CD14-positive monocyte (primary cell): ENCODE measurements around the gene SCN1B. TPM values are rescaled to one million over a fixed set of nuclear protein-coding genes. Genes with fewer than 3 reads are reported as not detected.

ENCODE experiments used
- DNase-seq, 3 donors: peaks; one replicate each; pipeline ENCODE4 v3.0.0-alpha.2; 2011 to 2022
- H2AFZ ChIP-seq: 2 replicates; pipeline ENCODE4 v1.6.0; 2012; ENCODE audit warnings: mild to moderate bottlenecking, low read depth, low read length, inconsistent platforms; ENCODE audit not compliant: insufficient read depth, poor library complexity, severe bottlenecking
- H3K27ac ChIP-seq, 2 donors: 1 replicate in 1 of 2; 2 replicates in 1 of 2; pipeline ENCODE4 v1.5.1; 2012 to 2013; ENCODE audit warnings: low read length in 2 of 2, control low read depth in 1 of 2, inconsistent platforms in 1 of 2, low read depth in 1 of 2, mild to moderate bottlenecking in 1 of 2
- H3K27me3 ChIP-seq, 2 donors: one replicate each; pipeline versions ENCODE4 v1.6.0 to v1.6.1; 2011 to 2013; ENCODE audit warnings: low read length in 2 of 2; ENCODE audit not compliant: control insufficient read depth in 2 of 2, insufficient read depth in 2 of 2
- H3K36me3 ChIP-seq, 2 donors: replicated peaks in 1 of 2; 1 replicate in 1 of 2; 2 replicates in 1 of 2; pipeline versions ENCODE4 v1.5.1 to v1.6.1; 2012 to 2013; ENCODE audit warnings: low read length in 2 of 2, control low read depth in 1 of 2, inconsistent platforms in 1 of 2, mild to moderate bottlenecking in 1 of 2; ENCODE audit not compliant: insufficient read depth in 2 of 2, control insufficient read depth in 1 of 2
- H3K4me1 ChIP-seq, 2 donors: 1 replicate in 1 of 2; 2 replicates in 1 of 2; pipeline versions ENCODE4 v1.5.1 to v1.6.1; 2012 to 2013; ENCODE audit warnings: low read length in 2 of 2, control low read depth in 1 of 2, inconsistent platforms in 1 of 2, mild to moderate bottlenecking in 1 of 2, moderate library complexity in 1 of 2; ENCODE audit not compliant: insufficient read depth in 2 of 2, control insufficient read depth in 1 of 2
- H3K4me2 ChIP-seq: replicated peaks from 2 replicates; pipeline ENCODE3; 2012; ENCODE audit warnings: low read length, moderate library complexity, mild to moderate bottlenecking; ENCODE audit not compliant: poor library complexity, severe bottlenecking; ENCODE audit errors: extremely low read depth
- H3K4me3 ChIP-seq, 3 experiments: fragments of 200-600 bp in 1 of 3; sonication (generic) in 1 of 3; replicated peaks in 1 of 3; 1 replicate in 2 of 3; 2 replicates in 1 of 3; pipeline ENCODE4 v1.5.1; 2011 to 2013; ENCODE audit warnings: low read length in 3 of 3, mild to moderate bottlenecking in 3 of 3, control low read depth in 2 of 3, low read depth in 2 of 3, inconsistent platforms in 1 of 3, moderate library complexity in 1 of 3
- H3K79me2 ChIP-seq: 2 replicates; pipeline ENCODE4 v1.6.0; 2012; ENCODE audit warnings: mild to moderate bottlenecking, control low read depth, inconsistent platforms, low read length, moderate library complexity; ENCODE audit not compliant: insufficient read depth
- H3K9ac ChIP-seq: 2 replicates; pipeline ENCODE4 v1.6.0; 2017; ENCODE audit warnings: low read length, mild to moderate bottlenecking; ENCODE audit not compliant: insufficient read depth, poor library complexity, severe bottlenecking
- H3K9me3 ChIP-seq, 2 donors: replicated peaks in 1 of 2; 1 replicate in 1 of 2; 2 replicates in 1 of 2; pipeline versions ENCODE4 v1.5.1 to v1.6.1; 2012 to 2013; ENCODE audit warnings: low read length in 2 of 2, control low read depth in 1 of 2; ENCODE audit not compliant: control insufficient read depth in 1 of 2, insufficient read depth in 1 of 2
- H4K20me1 ChIP-seq: 2 replicates; pipeline ENCODE4 v1.6.0; 2012; ENCODE audit warnings: mild to moderate bottlenecking, low read length, control low read depth, moderate library complexity; ENCODE audit not compliant: insufficient read depth
- H3K27ac Mint-ChIP-seq, 7 donors: one replicate each; pipeline ENCODE4 v1.8.0; 2020; ENCODE audit warnings: mild to moderate bottlenecking in 7 of 7, mixed read lengths in 7 of 7, moderate library complexity in 6 of 7, inconsistent platforms in 2 of 7
- H3K27me3 Mint-ChIP-seq, 3 donors: one replicate each; pipeline ENCODE4 v1.8.0; 2021 to 2022; ENCODE audit warnings: low read depth in 3 of 3, mild to moderate bottlenecking in 3 of 3, mixed read lengths in 3 of 3, moderate library complexity in 3 of 3, inconsistent platforms in 1 of 3
- H3K36me3 Mint-ChIP-seq, 2 donors: one replicate each; pipeline ENCODE4 v1.8.0; 2020; ENCODE audit warnings: mixed read lengths in 2 of 2, inconsistent platforms in 1 of 2, mild to moderate bottlenecking in 1 of 2
- H3K4me1 Mint-ChIP-seq: one replicate; pipeline ENCODE4 v1.8.0; 2020; ENCODE audit warnings: mild to moderate bottlenecking, mixed read lengths
- H3K4me3 Mint-ChIP-seq, 2 donors: one replicate each; pipeline ENCODE4 v1.8.0; 2020; ENCODE audit warnings: mild to moderate bottlenecking in 2 of 2, mixed read lengths in 2 of 2, moderate library complexity in 1 of 2
- H3K9me3 Mint-ChIP-seq, 7 donors: one replicate each; pipeline ENCODE4 v1.8.0; 2020 to 2022; ENCODE audit warnings: mixed read lengths in 7 of 7, mild to moderate bottlenecking in 6 of 7, moderate library complexity in 6 of 7, inconsistent platforms in 2 of 7
- WGBS: methylation state at CpG from one replicate; pipeline ENCODE4 v1.1.5; 2013; ENCODE audit warnings: missing lambda C conversion rate; ENCODE audit not compliant: insufficient coverage; 5-methylcytosine and 5-hydroxymethylcytosine counted together
- intact Hi-C, 2 donors: fragments of 100-400 bp; cut with micrococcal nuclease; formaldehyde crosslinking; loops; one replicate each; pipeline versions ENCODE4 v1.15.0 to v1.15.1; 2023
- polyA plus RNA-seq, 3 donors: library from polyadenylated mRNA; depleted of rRNA in 1 of 3; unstranded in 2 of 3; stranded (reverse) in 1 of 3; fragments of 300-500 nt in 2 of 3; fragments of >200 nt in 1 of 3; fragmentation: Illumina TruSeq in 2 of 3; gene quantifications; 1 replicate in 2 of 3; 2 replicates in 1 of 3; pipeline ENCODE4 v1.2.3, GENCODE V29; 2012 to 2021
- TF ChIP-seq, protein P1 (sequence below): fragments of 200-600 bp; IDR thresholded peaks from one replicate; pipeline ENCODE4 v1.8.0; 2022; ENCODE audit warnings: antibody characterized with exemption, mild to moderate bottlenecking

Gene SCN1B
- polyA plus RNA-seq, 3 donors = 0.08 to 0.68 TPM; not detected in 1

DNA sequence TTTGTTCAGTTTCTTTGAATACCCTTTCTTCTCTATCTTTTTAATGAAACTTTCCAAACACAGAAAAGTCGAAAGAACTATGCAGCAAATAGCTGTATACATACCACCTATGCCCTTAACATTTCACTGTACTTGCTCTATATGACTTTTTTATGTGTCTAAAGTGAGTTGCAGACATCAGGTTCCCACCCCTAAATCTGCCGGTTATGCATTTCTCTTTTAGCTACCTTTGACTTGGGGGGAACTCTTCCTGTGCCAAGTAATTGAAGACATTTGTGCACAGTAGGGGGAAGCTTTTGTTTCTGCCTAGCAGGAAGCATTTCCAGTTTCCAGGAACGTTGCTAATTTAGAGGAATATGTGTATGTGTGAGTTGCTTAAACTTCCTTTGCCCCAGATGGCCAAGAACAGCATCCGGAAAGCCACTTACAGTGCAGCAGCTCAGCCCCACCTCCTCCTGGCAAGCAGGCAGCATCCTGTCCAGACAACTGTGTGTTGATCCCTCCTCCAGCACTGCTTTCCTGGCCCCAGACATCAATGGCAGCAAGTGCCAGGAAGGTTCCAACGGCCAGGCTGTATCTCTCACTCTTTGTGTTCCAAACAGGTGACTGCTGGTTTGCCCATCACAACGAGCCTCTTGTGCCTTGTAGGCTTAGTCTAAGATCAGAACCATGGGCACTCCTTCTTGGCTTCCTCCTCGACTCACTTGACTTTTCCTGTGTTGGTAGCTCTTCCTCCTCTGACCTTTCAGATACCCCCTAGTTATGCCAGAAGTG, 44.8 kb upstream of the SCN1B start:
- no peak overlapping the region for H3K4me3 Mint-ChIP-seq
- Histone ChIP-seq H3K9me3 (peaks cover 4% of the 10 kb centered on the region in 2 donors), H3K4me3 (no peak overlapping the region), H3K4me2 (no peak overlapping the region), H3K9ac (no peak overlapping the region), H2AFZ (peak overlapping the region; percentile 33), H3K36me3 (no peaks in the 10 kb centered on the region), H3K4me1 (peaks cover 15 to 31% of the 10 kb centered on the region in 2 donors), H3K27ac (no peak overlapping the region), H3K27me3 (no peaks in the 10 kb centered on the region), H3K79me2 (no peaks in the 10 kb centered on the region), H4K20me1 (no peaks in the 10 kb centered on the region)
- peaks cover 3 to 13% (median 9%) of the 10 kb centered on the region in 7 donors for H3K9me3 Mint-ChIP-seq
- H3K4me1 Mint-ChIP-seq = peaks cover 29% of the 10 kb centered on the region
- WGBS = 7% methylated on average over 3 of the region's 7 CpGs
- intact Hi-C loops = no loop called here
- peak overlapping the region in 3 of 7 donors; percentile 2 to 17 (median 16) for H3K27ac Mint-ChIP-seq
- H3K36me3 Mint-ChIP-seq = no peaks in the 10 kb centered on the region
- peaks cover 1 to 6% (median 1%) of the 10 kb centered on the region in 3 donors for H3K27me3 Mint-ChIP-seq
- DNase-seq = no peak
- TF ChIP-seq, protein P1, sequence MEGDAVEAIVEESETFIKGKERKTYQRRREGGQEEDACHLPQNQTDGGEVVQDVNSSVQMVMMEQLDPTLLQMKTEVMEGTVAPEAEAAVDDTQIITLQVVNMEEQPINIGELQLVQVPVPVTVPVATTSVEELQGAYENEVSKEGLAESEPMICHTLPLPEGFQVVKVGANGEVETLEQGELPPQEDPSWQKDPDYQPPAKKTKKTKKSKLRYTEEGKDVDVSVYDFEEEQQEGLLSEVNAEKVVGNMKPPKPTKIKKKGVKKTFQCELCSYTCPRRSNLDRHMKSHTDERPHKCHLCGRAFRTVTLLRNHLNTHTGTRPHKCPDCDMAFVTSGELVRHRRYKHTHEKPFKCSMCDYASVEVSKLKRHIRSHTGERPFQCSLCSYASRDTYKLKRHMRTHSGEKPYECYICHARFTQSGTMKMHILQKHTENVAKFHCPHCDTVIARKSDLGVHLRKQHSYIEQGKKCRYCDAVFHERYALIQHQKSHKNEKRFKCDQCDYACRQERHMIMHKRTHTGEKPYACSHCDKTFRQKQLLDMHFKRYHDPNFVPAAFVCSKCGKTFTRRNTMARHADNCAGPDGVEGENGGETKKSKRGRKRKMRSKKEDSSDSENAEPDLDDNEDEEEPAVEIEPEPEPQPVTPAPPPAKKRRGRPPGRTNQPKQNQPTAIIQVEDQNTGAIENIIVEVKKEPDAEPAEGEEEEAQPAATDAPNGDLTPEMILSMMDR = no peak

DNA sequence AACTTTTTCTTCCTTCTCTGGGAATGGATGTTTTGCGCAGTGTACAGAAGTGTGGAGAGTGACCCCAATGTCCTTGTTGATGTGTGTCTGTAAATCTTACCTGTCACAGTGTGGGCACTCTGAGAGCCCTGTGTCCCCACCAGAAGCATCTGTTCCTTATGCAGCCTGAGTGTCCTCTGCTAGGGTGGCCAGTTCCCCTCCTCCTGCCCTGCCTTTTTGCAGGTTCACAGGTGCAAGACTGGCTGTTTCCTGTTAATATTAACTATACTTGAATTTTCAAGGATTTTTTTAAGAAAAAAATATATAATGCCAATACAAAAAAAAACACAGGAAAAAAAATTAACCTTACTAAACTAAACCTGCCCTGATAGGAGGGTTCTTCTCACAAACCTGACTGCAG, 42.2 kb upstream of the SCN1B start:
- DNase-seq = no peak
- Histone ChIP-seq H3K36me3 (no peaks in the 10 kb centered on the region), H2AFZ (no peak overlapping the region), H3K79me2 (no peaks in the 10 kb centered on the region), H3K9ac (no peak overlapping the region), H4K20me1 (no peaks in the 10 kb centered on the region), H3K4me1 (peaks cover 15 to 37% of the 10 kb centered on the region in 2 donors), H3K27ac (no peak overlapping the region), H3K4me3 (no peak overlapping the region), H3K9me3 (peaks cover 4% of the 10 kb centered on the region in 2 donors), H3K27me3 (no peaks in the 10 kb centered on the region), H3K4me2 (no peak overlapping the region)
- Mint-ChIP-seq H3K27me3 (peaks cover 0 to 3% (median 2%) of the 10 kb centered on the region in 3 donors), H3K27ac (no peak overlapping the region), H3K36me3 (no peaks in the 10 kb centered on the region), H3K9me3 (peaks cover 3 to 13% (median 9%) of the 10 kb centered on the region in 7 donors), H3K4me3 (no peak overlapping the region), H3K4me1 (peaks cover 36% of the 10 kb centered on the region)
- intact Hi-C loops = no loop called here
- TF ChIP-seq, protein P1 = no peak
- no CpG with 5 or more reads among the region's 1 CpG for WGBS
